ENCODE data around the gene NPPA. TPM values are rescaled to one million over a fixed set of nuclear protein-coding genes. Genes with fewer than 3 reads are reported as not detected.
"Not testable (repeated sequence)": the region's sequence is repeated elsewhere in the genome, so short reads cannot be mapped to it uniquely, and the experiment has no call there.

Gene NPPA
- total RNA-seq, 2 experiments from 2014 or later, result not detected

DNA sequence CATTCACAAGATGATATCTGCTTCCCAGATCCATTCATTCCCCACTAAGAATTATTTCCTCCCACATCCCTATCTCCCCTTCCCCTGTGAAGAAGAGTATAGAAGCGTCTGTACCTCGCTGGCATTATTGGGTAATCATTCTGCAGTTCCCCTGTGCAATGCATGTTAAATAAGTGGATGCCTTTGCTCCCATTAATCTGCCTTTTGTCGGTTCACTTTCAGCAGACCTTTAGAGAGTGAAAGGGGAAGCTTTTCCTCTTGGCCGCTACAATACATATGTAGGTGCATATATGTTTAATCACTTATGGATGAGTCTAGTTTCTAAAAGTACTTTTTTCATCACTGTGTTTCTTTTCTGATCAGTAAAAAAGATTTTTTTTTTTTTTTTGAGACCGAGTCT lies 34.6 kb downstream of the NPPA start:
- H3K27me3 Mint-ChIP-seq (ENCODE audit: low read depth), result no peaks in the 10 kb centered on the region
- DNase-seq, result no peak
- intact Hi-C loops (cut with micrococcal nuclease), result no loop called here
- H3K9me3 Mint-ChIP-seq, result no peaks in the 10 kb centered on the region
- peaks cover 9% of the 10 kb centered on the region for H3K4me1 Mint-ChIP-seq (ENCODE audit: low read depth)
- H3K27ac Mint-ChIP-seq, result no peak overlapping the region
- peaks cover 16% of the 10 kb centered on the region for H3K36me3 Mint-ChIP-seq (ENCODE audit: low read depth)
- no peak overlapping the region for H3K4me3 Mint-ChIP-seq
- CTCF ChIA-PET, result interaction anchor here (0.7 kb wide), 1 partner anchor 254 kb away, joined by 3 read pairs; no protein-coding TSS in a partner anchor

- peak overlapping the region; percentile 99 for H3K4me3 Mint-ChIP-seq
- peaks cover 56% of the 10 kb centered on the region for H3K4me1 Mint-ChIP-seq (ENCODE audit: low read depth)
- no peaks in the 10 kb centered on the region for H3K9me3 Mint-ChIP-seq
- intact Hi-C loops (cut with micrococcal nuclease), result loop anchor here (2.0 to 5.0 kb wide), 3 partner anchors 70 to 545 kb away; partner anchors contain the start of genes AGTRAP, FBXO2, FBXO44 and MTOR
- peaks cover 16% of the 10 kb centered on the region for H3K36me3 Mint-ChIP-seq (ENCODE audit: low read depth)
- H3K27ac Mint-ChIP-seq, result peak overlapping the region; percentile 96
- no peak for DNase-seq
- H3K27me3 Mint-ChIP-seq (ENCODE audit: low read depth), result no peaks in the 10 kb centered on the region
- CTCF ChIA-PET, result interaction anchor here (0.6 to 1.6 kb wide), 4 partner anchors 95 to 157 kb away, joined by 3 to 4 read pairs (median 3); partner anchors contain the start of gene FBXO6
These were observed 40.5 kb downstream of the NPPA start for GRCh38 chr1:11807133-11807532.

- H3K27me3 Mint-ChIP-seq (ENCODE audit: low read depth), result no peaks in the 10 kb centered on the region
- intact Hi-C loops (cut with micrococcal nuclease), result loop anchor here (1.0 to 5.0 kb wide), 5 partner anchors 70 to 544 kb away; partner anchors contain the start of genes AGTRAP, FBXO2, FBXO44 and MIIP
- peaks cover 59% of the 10 kb centered on the region for H3K4me1 Mint-ChIP-seq (ENCODE audit: low read depth)
- peak overlapping the region; percentile 99 for H3K4me3 Mint-ChIP-seq
- no peaks in the 10 kb centered on the region for H3K9me3 Mint-ChIP-seq
- peaks cover 15% of the 10 kb centered on the region for H3K36me3 Mint-ChIP-seq (ENCODE audit: low read depth)
- DNase-seq, result peak; percentile 20
- peak overlapping the region; percentile 96 for H3K27ac Mint-ChIP-seq
- CTCF ChIA-PET, result interaction anchor here (0.6 to 1.6 kb wide), 6 partner anchors 21 to 769 kb away, joined by 3 to 5 read pairs (median 4); partner anchors contain the start of gene FBXO6
These were observed 41.2 kb downstream of the NPPA start for GRCh38 chr1:11806307-11806936.

DNA sequence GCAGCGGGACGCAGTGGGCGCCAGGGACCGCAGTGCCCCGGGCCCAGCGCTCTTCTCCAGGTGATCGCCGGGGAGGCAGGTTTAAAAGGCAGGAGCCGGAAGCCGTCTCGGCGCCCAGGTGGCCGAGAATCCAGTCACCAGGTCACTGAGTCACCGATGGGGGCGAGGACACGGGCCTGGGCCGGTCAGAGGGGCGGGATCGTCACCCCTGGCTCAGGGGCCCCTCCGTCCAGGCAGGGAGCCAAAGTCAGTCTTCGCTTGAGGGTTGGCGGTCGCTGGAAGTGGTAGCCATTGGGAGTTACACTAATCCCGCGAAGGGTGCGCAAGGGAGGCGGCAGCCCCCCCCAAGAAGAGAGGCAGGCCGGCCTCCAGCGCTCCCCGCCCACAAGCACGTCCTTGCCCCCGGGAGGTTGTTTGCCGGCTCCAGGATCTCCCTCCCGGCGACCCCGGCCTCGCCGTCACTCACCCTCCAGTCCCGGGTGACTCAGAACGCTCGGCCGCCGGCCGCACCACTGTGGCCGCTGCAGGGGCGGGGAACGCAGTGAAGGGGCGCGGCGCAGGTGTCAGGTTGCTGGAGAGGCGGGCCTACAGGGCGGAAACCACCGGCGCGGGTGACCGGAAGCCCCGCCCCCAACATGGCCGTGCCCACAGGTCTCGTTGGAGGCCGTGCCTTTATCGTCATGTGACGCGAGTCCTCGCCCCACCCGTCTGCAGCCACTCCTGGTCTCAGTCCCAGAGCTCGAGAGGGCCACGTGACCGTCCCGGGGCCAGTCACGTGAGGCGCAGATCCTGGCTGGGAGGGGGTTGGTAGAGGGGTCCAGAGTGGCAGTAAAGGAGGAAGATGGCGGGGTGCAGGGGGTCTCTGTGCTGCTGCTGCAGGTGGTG lies 41.9 kb downstream of the NPPA start, which contains the start of the genes CLCN6 and MTHFR:
CLCN6 (plus strand) TSS at position 770 of the 885 bp plus-strand sequence; CDS start at position 842, 72 bp downstream.
MTHFR (minus strand) TSS at position 543 of the 885 bp plus-strand sequence. CDS start 2,848 bp downstream, outside the sequence.
- peaks cover 59% of the 10 kb centered on the region for H3K4me1 Mint-ChIP-seq (ENCODE audit: low read depth)
- peak within 1 kb of the TSS; percentile 99 for H3K4me3 Mint-ChIP-seq
- peaks cover 16% of the 10 kb centered on the region for H3K36me3 Mint-ChIP-seq (ENCODE audit: low read depth)
- no peaks in the 10 kb centered on the region for H3K9me3 Mint-ChIP-seq
- H3K27ac Mint-ChIP-seq, result peak within 1 kb of the TSS; percentile 96
- peak; percentile 99 for DNase-seq
- intact Hi-C loops (cut with micrococcal nuclease), result loop anchor here (1.0 to 5.0 kb wide), 7 partner anchors 69 to 745 kb away; partner anchors contain the start of genes AGTRAP, FBXO2, FBXO44 and MFN2
- no peaks in the 10 kb centered on the region for H3K27me3 Mint-ChIP-seq (ENCODE audit: low read depth)
- CTCF ChIA-PET, result interaction anchor here (0.9 to 1.6 kb wide), 4 partner anchors 20 to 768 kb away, joined by 3 to 5 read pairs (median 4); no protein-coding TSS in a partner anchor

DNA sequence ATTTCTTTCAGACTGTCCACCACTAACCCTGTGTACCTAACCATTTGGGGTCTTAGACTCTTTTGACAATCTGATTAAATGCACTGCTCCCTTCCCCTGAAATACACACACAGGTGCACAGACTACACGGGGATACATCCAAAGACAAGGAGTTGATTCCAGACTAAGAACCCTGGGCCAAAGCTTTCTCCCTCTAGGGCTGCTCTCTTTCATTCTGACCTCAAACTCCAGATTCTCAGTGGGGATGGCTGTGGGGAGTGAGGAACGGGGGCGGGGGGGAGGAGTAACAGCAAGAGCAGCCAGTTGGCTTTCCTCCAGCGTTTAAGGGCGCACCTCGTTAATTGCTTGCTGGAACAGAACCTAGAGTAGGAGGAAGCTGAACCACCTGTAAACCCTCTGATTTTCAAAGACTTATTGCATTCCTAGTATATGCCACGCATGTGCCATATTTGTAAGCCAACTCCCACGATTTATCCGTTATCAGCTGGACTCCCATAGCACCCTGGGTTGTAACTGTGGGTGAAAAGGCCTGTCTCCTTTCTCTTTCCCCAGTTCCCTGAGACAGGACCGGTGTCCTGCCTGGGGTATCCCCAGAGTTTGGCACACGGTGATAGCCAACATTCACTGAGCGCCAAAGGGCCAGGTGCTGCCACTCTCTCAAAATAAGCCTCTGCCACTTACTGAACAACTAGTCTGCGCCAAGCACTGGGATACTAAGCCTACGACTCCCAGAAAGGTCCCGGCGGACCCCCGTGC lies 42.7 kb downstream of the NPPA start:
- Mint-ChIP-seq H3K36me3 (ENCODE audit: low read depth) (peaks cover 15% of the 10 kb centered on the region), H3K27me3 (ENCODE audit: low read depth) (no peaks in the 10 kb centered on the region), H3K4me3 (peak overlapping the region; percentile 99), H3K27ac (peak overlapping the region; percentile 59), H3K4me1 (ENCODE audit: low read depth) (peaks cover 59% of the 10 kb centered on the region), H3K9me3 (no peaks in the 10 kb centered on the region)
- DNase-seq, result peak; percentile 50
- intact Hi-C loops (cut with micrococcal nuclease), result loop anchor here (1.0 to 5.0 kb wide), 4 partner anchors 153 to 745 kb away; partner anchors contain the start of genes FBXO2, FBXO44, MFN2 and MTOR
- CTCF ChIA-PET, result no interaction called here

DNA sequence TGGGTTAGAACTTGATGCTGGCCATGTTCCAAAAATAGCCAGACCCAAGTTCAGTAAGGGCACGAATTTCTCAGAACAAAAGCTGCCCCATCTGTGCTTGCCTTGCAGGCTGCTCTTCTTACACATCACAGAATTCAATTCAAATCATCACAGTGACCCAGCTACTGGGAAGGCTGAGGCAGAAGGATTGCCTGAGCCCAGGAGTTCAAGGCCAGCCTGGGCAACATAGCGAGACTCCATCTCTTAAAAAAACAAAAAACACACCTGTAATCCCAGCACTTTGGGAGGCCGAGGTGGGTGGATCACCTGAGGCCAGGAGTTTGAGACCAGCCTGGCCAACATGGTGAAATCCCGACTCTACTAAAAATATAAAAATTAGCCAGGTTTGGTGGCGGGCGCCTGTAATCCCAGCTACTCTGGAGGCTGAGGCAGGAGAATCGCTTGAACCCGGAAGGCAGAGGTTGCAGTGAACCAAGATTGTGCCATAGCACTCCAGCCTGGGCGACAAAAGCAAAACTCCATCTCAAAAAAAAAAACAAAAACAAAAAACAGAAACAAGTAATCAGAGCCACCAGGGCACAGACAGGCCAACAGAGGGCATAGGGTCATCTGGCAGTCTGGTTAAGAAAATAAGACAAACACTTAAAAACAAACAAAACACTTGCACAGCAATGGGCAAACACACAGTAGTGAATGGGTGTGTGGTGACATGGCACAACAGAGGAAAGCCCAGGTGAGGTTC lies 43.5 kb downstream of the NPPA start:
- Mint-ChIP-seq H3K4me1 (ENCODE audit: low read depth) (peaks cover 56% of the 10 kb centered on the region), H3K27ac (peak overlapping the region; percentile 58), H3K36me3 (ENCODE audit: low read depth) (peaks cover 11% of the 10 kb centered on the region), H3K4me3 (peak overlapping the region; percentile 99)
- intact Hi-C loops (cut with micrococcal nuclease); DNase-seq; H3K9me3 Mint-ChIP-seq; H3K27me3 Mint-ChIP-seq (ENCODE audit: low read depth): not testable (repeated sequence)
- CTCF ChIA-PET, result interaction anchor here (1.0 kb wide), 1 partner anchor 162 kb away, joined by 3 read pairs; no protein-coding TSS in a partner anchor

- intact Hi-C loops (cut with micrococcal nuclease), result no loop called here
- H3K4me1 Mint-ChIP-seq (ENCODE audit: low read depth), result peaks cover 51% of the 10 kb centered on the region
- CTCF ChIA-PET, result interaction anchor here (0.6 to 1.0 kb wide), 2 partner anchors 72 to 161 kb away, joined by 3 read pairs; no protein-coding TSS in a partner anchor
These were observed 44.4 kb downstream of the NPPA start for GRCh38 chr1:11802973-11803885.

GRCh38 chr1:11802616-11802972 lies 45.0 kb downstream of the NPPA start:
- CTCF ChIA-PET, result interaction anchor here (0.6 kb wide), 1 partner anchor 72 kb away, joined by 3 read pairs; no protein-coding TSS in a partner anchor
- Mint-ChIP-seq H3K27ac (no peak overlapping the region), H3K4me1 (ENCODE audit: low read depth) (peaks cover 46% of the 10 kb centered on the region), H3K27me3 (ENCODE audit: low read depth) (no peaks in the 10 kb centered on the region), H3K9me3 (no peaks in the 10 kb centered on the region), H3K36me3 (ENCODE audit: low read depth) (peaks cover 10% of the 10 kb centered on the region), H3K4me3 (peak overlapping the region; percentile 69)
- intact Hi-C loops (cut with micrococcal nuclease), result no loop called here
- DNase-seq, result no peak

More at GRCh38 chr1:11802973-11803885, 44.4 kb downstream of the NPPA start:
- peak; percentile 84 for DNase-seq
- H3K27ac Mint-ChIP-seq, result peak overlapping the region; percentile 38
- H3K9me3 Mint-ChIP-seq, result no peaks in the 10 kb centered on the region
- peak overlapping the region; percentile 69 for H3K4me3 Mint-ChIP-seq
- no peaks in the 10 kb centered on the region for H3K27me3 Mint-ChIP-seq (ENCODE audit: low read depth)
- H3K36me3 Mint-ChIP-seq (ENCODE audit: low read depth), result peaks cover 10% of the 10 kb centered on the region

- Mint-ChIP-seq H3K9me3 (no peaks in the 10 kb centered on the region), H3K36me3 (ENCODE audit: low read depth) (peaks cover 8% of the 10 kb centered on the region), H3K27ac (no peak overlapping the region), H3K4me1 (ENCODE audit: low read depth) (peaks cover 32% of the 10 kb centered on the region), H3K27me3 (ENCODE audit: low read depth) (no peaks in the 10 kb centered on the region), H3K4me3 (no peak overlapping the region)
- CTCF ChIA-PET, result interaction anchor here (1.3 kb wide), 1 partner anchor 14 kb away, joined by 4 read pairs; no protein-coding TSS in a partner anchor
- no peak for DNase-seq
- intact Hi-C loops (cut with micrococcal nuclease), result no loop called here
These were observed 46.7 kb downstream of the NPPA start for GRCh38 chr1:11800756-11801433.

- no peak overlapping the region for H3K4me3 Mint-ChIP-seq
- CTCF ChIA-PET, result no interaction called here
- H3K36me3 Mint-ChIP-seq (ENCODE audit: low read depth), result peaks cover 13% of the 10 kb centered on the region
- intact Hi-C loops (cut with micrococcal nuclease), result no loop called here
- H3K27ac Mint-ChIP-seq, result no peak overlapping the region
- no peak for DNase-seq
- peaks cover 32% of the 10 kb centered on the region for H3K4me1 Mint-ChIP-seq (ENCODE audit: low read depth)
- no peaks in the 10 kb centered on the region for H3K9me3 Mint-ChIP-seq
- H3K27me3 Mint-ChIP-seq (ENCODE audit: low read depth), result no peaks in the 10 kb centered on the region
These were observed 47.2 kb downstream of the NPPA start for GRCh38 chr1:11800391-11800755.

Measured in activated naive CD4-positive, alpha-beta T cell treated with anti-CD3 and anti-CD28 coated beads for 36 hours (primary cell).